ENCODE results near the gene LAMTOR1. TPM values are rescaled to one million over a fixed set of nuclear protein-coding genes. Genes with fewer than 3 reads are reported as not detected.

The LAMTOR1 gene
- total and polyA plus RNA-seq, 2 experiments from 2014 or later = 100 to 180 TPM

GRCh38 chr11:72111300-72112142, 8.4 kb upstream of the LAMTOR1 start:
- no peak for DNase-seq (ENCODE audit: low read depth in 1 of 2, low spot score in 1 of 2)
- no peaks in the 10 kb centered on the region for H3K9me3 ChIP-seq (ENCODE audit: low read depth)
- TF ChIP-seq CTCF (IDR thresholded peaks at IDR 0.05; ENCODE audit: low read depth, low read length) = no peak
- H3K4me1 ChIP-seq (ENCODE audit: low read depth) = peaks cover 7% of the 10 kb centered on the region
- H3K36me3 ChIP-seq = no peaks in the 10 kb centered on the region
- H3K27me3 ChIP-seq = no peaks in the 10 kb centered on the region
- H3K4me3 ChIP-seq = peak overlapping the region; percentile 40
- peak overlapping the region; percentile 98 for H3K27ac ChIP-seq

- TF ChIP-seq CTCF (IDR thresholded peaks at IDR 0.05; ENCODE audit: low read depth, low read length) = no peak
- peaks cover 10% of the 10 kb centered on the region for H3K4me1 ChIP-seq (ENCODE audit: low read depth)
- no peak for DNase-seq (ENCODE audit: low read depth in 1 of 2, low spot score in 1 of 2)
- H3K36me3 ChIP-seq = no peaks in the 10 kb centered on the region
- H3K27ac ChIP-seq = no peak within 1 kb of the TSS
- H3K4me3 ChIP-seq = no peak within 1 kb of the TSS
- H3K9me3 ChIP-seq (ENCODE audit: low read depth) = no peaks in the 10 kb centered on the region
- no peaks in the 10 kb centered on the region for H3K27me3 ChIP-seq
Observed at GRCh38 chr11:72105888-72106287, 2.8 kb upstream of the LAMTOR1 start, which contains the start of gene TOMT. TOMT (plus strand) TSS chr11:72105924; CDS start chr11:72105952, 28 bp downstream.

DNA sequence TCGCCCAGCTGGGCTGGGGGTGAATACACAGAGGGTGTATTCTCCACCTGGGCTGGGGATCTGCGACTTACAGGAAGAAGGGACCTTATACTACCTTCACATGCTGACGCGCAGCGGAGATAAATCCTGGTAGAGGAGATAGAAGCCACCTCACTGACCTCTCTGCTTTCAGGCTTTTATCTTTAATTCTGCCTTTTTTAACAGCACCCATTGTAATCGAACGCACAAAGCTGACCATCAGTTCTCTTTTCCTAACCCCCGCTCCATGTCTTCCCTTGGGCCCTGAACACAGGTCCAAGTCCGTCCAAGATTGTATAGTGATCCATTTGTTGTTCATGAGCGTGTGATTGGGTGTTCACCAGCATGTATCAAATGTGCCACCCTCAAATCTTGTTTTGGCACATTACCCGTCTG, 664 bp upstream of the LAMTOR1 start:
- H3K27me3 ChIP-seq = no peaks in the 10 kb centered on the region
- peak; percentile 9 for TF ChIP-seq CTCF (IDR thresholded peaks at IDR 0.05; ENCODE audit: low read depth, low read length)
- no peaks in the 10 kb centered on the region for H3K9me3 ChIP-seq (ENCODE audit: low read depth)
- peaks cover 10% of the 10 kb centered on the region for H3K4me1 ChIP-seq (ENCODE audit: low read depth)
- H3K36me3 ChIP-seq = peaks cover 3% of the 10 kb centered on the region
- DNase-seq (ENCODE audit: low read depth in 1 of 2, low spot score in 1 of 2) = no peak
- peak overlapping the region; percentile 94 for H3K27ac ChIP-seq
- H3K4me3 ChIP-seq = peak overlapping the region; percentile 17

- no peaks in the 10 kb centered on the region for H3K9me3 ChIP-seq (ENCODE audit: low read depth)
Observed at GRCh38 chr11:72102631-72102945, 509 bp downstream of the LAMTOR1 start.

DNA sequence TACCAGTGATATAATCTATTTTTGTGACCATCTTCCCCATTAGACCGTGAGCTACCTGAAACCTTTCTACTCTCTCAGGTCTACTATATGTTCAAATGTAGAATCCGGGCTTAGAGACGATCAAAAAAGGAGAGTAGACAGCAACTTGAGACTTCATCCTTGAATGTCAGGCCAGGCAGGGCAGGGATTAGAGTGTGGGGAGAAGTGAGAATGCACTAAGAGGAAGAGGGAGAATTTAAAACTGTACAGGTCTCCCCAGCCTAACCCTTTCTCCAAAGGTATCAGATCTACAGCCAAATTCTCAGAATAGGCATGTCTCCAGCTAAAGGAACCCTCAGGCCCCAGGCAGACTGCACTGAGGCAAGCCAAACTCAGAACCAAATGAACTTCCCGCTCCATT, 935 bp downstream of the LAMTOR1 start:
- Histone ChIP-seq H3K27me3 (no peaks in the 10 kb centered on the region), H3K27ac (peak overlapping the region; percentile 94), H3K4me3 (peak overlapping the region; percentile 82), H3K9me3 (ENCODE audit: low read depth) (no peaks in the 10 kb centered on the region), H3K4me1 (ENCODE audit: low read depth) (peaks cover 10% of the 10 kb centered on the region), H3K36me3 (peaks cover 15% of the 10 kb centered on the region)
- no peak for DNase-seq (ENCODE audit: low read depth in 1 of 2, low spot score in 1 of 2)
- no peak for TF ChIP-seq CTCF (IDR thresholded peaks at IDR 0.05; ENCODE audit: low read depth, low read length)

More at GRCh38 chr11:72102631-72102945, 509 bp downstream of the LAMTOR1 start:
- no peaks in the 10 kb centered on the region for H3K27me3 ChIP-seq
- H3K27ac ChIP-seq = peak overlapping the region; percentile 94
- H3K4me1 ChIP-seq (ENCODE audit: low read depth) = peaks cover 10% of the 10 kb centered on the region
- no peak for TF ChIP-seq CTCF (IDR thresholded peaks at IDR 0.05; ENCODE audit: low read depth, low read length)
- no peak for DNase-seq (ENCODE audit: low read depth in 1 of 2, low spot score in 1 of 2)
- peak overlapping the region; percentile 82 for H3K4me3 ChIP-seq
- H3K36me3 ChIP-seq = peaks cover 12% of the 10 kb centered on the region
